MM.1S (cell line): Measurements from ENCODE around the gene SLC26A11.

ENCODE experiments used
- CTCF ChIP-seq: fragments of 300-600 bp; sonication (generic); IDR thresholded peaks from 2 replicates; pipeline ENCODE4 v1.5.1; 2016; ENCODE audit warnings: antibody characterized with exemption, low read length, mixed read lengths
- EZH2 ChIP-seq: fragments of 300-600 bp; sonication (generic); optimal IDR thresholded peaks from 2 replicates; pipeline ENCODE3; 2017; ENCODE audit warnings: low read depth, mild to moderate bottlenecking, antibody characterized with exemption, low read length, mixed read lengths
- EZH2phosphoT487 ChIP-seq: fragments of 300-600 bp; sonication (generic); IDR thresholded peaks from 2 replicates; pipeline ENCODE4 v1.6.1; 2018; ENCODE audit warnings: antibody characterized with exemption, low read length

- TF ChIP-seq EZH2phosphoT487, result no peak
- no peak for TF ChIP-seq EZH2
- no peak for TF ChIP-seq CTCF
Measured at GRCh38 chr17:80248001-80248893, 28.0 kb downstream of the SLC26A11 start.
